Endothelial cell of umbilical vein (primary cell): ENCODE data around the gene SLC2A11. TPM values are rescaled to one million over a fixed set of nuclear protein-coding genes. Genes with fewer than 3 reads are reported as not detected.
"Not testable (repeated sequence)": the region's sequence is repeated elsewhere in the genome, so short reads cannot be mapped to it uniquely, and the experiment has no call there.

Source experiments
- BruUV-seq: library from RNA; stranded (reverse); fragments of 400-500 nt; replicated peaks from 2 replicates; lab custom pipeline; 2021; lab: Mats Ljungman, UMichigan
- CTCF ChIA-PET: fragments of 300-600, 350-600 bp; sonication (Branson Sonifier 250); formaldehyde crosslinking; loops from one replicate; lab custom pipeline; 2021; ENCODE audit warnings: antibody characterized with exemption, inconsistent platforms; lab: Charles Lee
- POLR2A ChIA-PET: fragments of 300-600, 350-600 bp; sonication (Branson Sonifier 250); formaldehyde crosslinking; loops from one replicate; lab custom pipeline; 2021; ENCODE audit warnings: antibody characterized with exemption, inconsistent platforms; lab: Charles Lee
- DNase-seq: peaks from one replicate; pipeline ENCODE4 v3.0.0-alpha.2; 2011; ENCODE audit warnings: low read depth, low spot score
- FAIRE-seq: peaks from 2 replicates; lab custom pipeline; 2011; peaks lifted over from hg19 to GRCh38; lab: Jason Lieb, UNC
- H2AFZ ChIP-seq: 2 replicates; pipeline ENCODE4 v1.6.0; 2012; ENCODE audit warnings: low read depth, low read length, control low read depth, inconsistent platforms
- H3K27ac ChIP-seq: 2 replicates; pipeline ENCODE4 v1.5.1; 2011; ENCODE audit warnings: low read depth, mild to moderate bottlenecking, control low read depth, low read length, moderate library complexity; ENCODE audit not compliant: insufficient read depth
- H3K27me3 ChIP-seq, 2 experiments: 2 replicates each; pipeline versions ENCODE4 v1.6.0 to v1.6.1; 2011; ENCODE audit warnings: low read length in 2 of 2, mixed read lengths in 1 of 2; ENCODE audit not compliant: control insufficient read depth in 2 of 2, insufficient read depth in 2 of 2
- H3K36me3 ChIP-seq, 2 experiments: 2 replicates in 1 of 2; 3 replicates in 1 of 2; pipeline ENCODE4 v1.5.1; 2011; ENCODE audit warnings: low read length in 2 of 2, mild to moderate bottlenecking in 1 of 2, moderate library complexity in 1 of 2; ENCODE audit not compliant: control insufficient read depth in 2 of 2, insufficient read depth in 2 of 2; ENCODE audit errors: extremely low read depth in 1 of 2
- H3K4me1 ChIP-seq: 3 replicates; pipeline ENCODE4 v1.5.1; 2011; ENCODE audit warnings: mild to moderate bottlenecking, low read length; ENCODE audit not compliant: control insufficient read depth, insufficient read depth; ENCODE audit errors: extremely low read depth
- H3K4me2 ChIP-seq: 2 replicates; pipeline ENCODE4 v1.6.1; 2011; ENCODE audit warnings: low read length, control low read depth, mixed read lengths; ENCODE audit not compliant: insufficient read depth
- H3K4me3 ChIP-seq, 3 experiments: fragments of 200-600 bp in 1 of 3; sonication (generic), shearing (Covaris generic) in 1 of 3; replicated peaks in 1 of 3; 2 replicates each; pipeline ENCODE4 v1.5.1; 2011 to 2016; ENCODE audit warnings: control low read depth in 3 of 3, low read length in 3 of 3, mild to moderate bottlenecking in 2 of 3, inconsistent platforms in 1 of 3, low read depth in 1 of 3, moderate library complexity in 1 of 3; ENCODE audit not compliant: insufficient read depth in 1 of 3
- H3K79me2 ChIP-seq: 2 replicates; pipeline ENCODE4 v1.6.0; 2012; ENCODE audit warnings: low read length, inconsistent platforms; ENCODE audit not compliant: control insufficient read depth, insufficient read depth
- H3K9ac ChIP-seq: replicated peaks from 2 replicates; pipeline ENCODE3; 2011; ENCODE audit warnings: low read length, control low read depth; ENCODE audit not compliant: insufficient read depth; ENCODE audit errors: extremely low read depth
- H3K9me1 ChIP-seq: replicated peaks from 3 replicates; pipeline ENCODE4 v1.6.0; 2011; ENCODE audit warnings: mild to moderate bottlenecking, low read length; ENCODE audit not compliant: control insufficient read depth, insufficient read depth; ENCODE audit errors: extremely low read depth
- H3K9me3 ChIP-seq: replicated peaks from 2 replicates; pipeline ENCODE4 v1.5.1; 2012; ENCODE audit warnings: low read length, inconsistent platforms; ENCODE audit not compliant: control insufficient read depth, insufficient read depth
- H4K20me1 ChIP-seq: replicated peaks from 2 replicates; pipeline ENCODE3; 2011; ENCODE audit warnings: mild to moderate bottlenecking, low read length; ENCODE audit not compliant: control insufficient read depth, insufficient read depth; ENCODE audit errors: extremely low read depth
- CTCF ChIP-seq, 2 donors: IDR thresholded peaks; 1 replicate in 1 of 2; 2 replicates in 1 of 2; pipeline ENCODE4 v1.5.1; 2011; ENCODE audit warnings: low read length in 2 of 2, mild to moderate bottlenecking in 2 of 2, moderate library complexity in 2 of 2, control low read depth in 1 of 2, inconsistent platforms in 1 of 2, low read depth in 1 of 2; ENCODE audit not compliant: insufficient read depth in 1 of 2; ENCODE audit errors: extremely low read depth in 1 of 2
- EZH2 ChIP-seq: IDR thresholded peaks from 2 replicates; pipeline ENCODE4 v1.6.1; 2012; ENCODE audit warnings: borderline replicate concordance, low read depth, mild to moderate bottlenecking, moderate library complexity, low read length, inconsistent platforms; ENCODE audit not compliant: severe bottlenecking
- FOS ChIP-seq: IDR thresholded peaks from 2 replicates; pipeline ENCODE4 v1.6.1; 2011; ENCODE audit warnings: mild to moderate bottlenecking, low read length, moderate library complexity, borderline replicate concordance; ENCODE audit not compliant: insufficient read depth
- GATA2 ChIP-seq: IDR thresholded peaks from 2 replicates; pipeline ENCODE4 v1.7.0; 2011; ENCODE audit warnings: low read depth, mild to moderate bottlenecking, moderate library complexity, mixed read lengths, low read length; ENCODE audit not compliant: insufficient read length, insufficient read depth
- JUN ChIP-seq: IDR thresholded peaks from 2 replicates; pipeline ENCODE4 v1.6.1; 2011; ENCODE audit warnings: borderline replicate concordance, low read depth; ENCODE audit not compliant: insufficient read length, insufficient read depth
- MAX ChIP-seq: IDR thresholded peaks from 2 replicates; pipeline ENCODE4 v1.6.1; 2011; ENCODE audit not compliant: insufficient read depth, insufficient read length
- MYC ChIP-seq: IDR thresholded peaks from one replicate; pipeline ENCODE4 v1.6.1; 2011; ENCODE audit warnings: mild to moderate bottlenecking, low read depth, low read length
- POLR2A ChIP-seq: IDR thresholded peaks from 2 replicates; pipeline ENCODE4 v1.6.1; 2012; ENCODE audit warnings: low read depth, mild to moderate bottlenecking, control low read depth, low read length
- POLR2AphosphoS5 ChIP-seq: IDR thresholded peaks from 2 replicates; pipeline ENCODE4 v1.6.1; 2012; ENCODE audit warnings: low read depth, mild to moderate bottlenecking, control low read depth, low read length, moderate library complexity; ENCODE audit not compliant: insufficient read depth
- dilution Hi-C: fragments of 300-500 bp; cut with MboI; formaldehyde crosslinking; loops from one replicate; pipeline ENCODE4 v1.15.0; 2019; ENCODE audit warnings: low sequenced_read_pairs; ENCODE audit not compliant: extremely low pct_ligation_motif_present
- intact Hi-C: fragments of 100-400 bp; cut with micrococcal nuclease; formaldehyde crosslinking; loops from one replicate; pipeline ENCODE4 v1.10.0; 2022
- polyA plus RNA-seq, 4 experiments: library from polyadenylated mRNA; depleted of rRNA in 3 of 4; stranded (reverse) in 3 of 4; unstranded in 1 of 4; fragments of >200 nt; gene quantifications; 2 replicates each; pipeline versions ENCODE4 v1.2.1 to v1.2.3, GENCODE V29; 2011 to 2012; ENCODE audit warnings: missing spikeins in 1 of 4
- total RNA-seq: library from RNA; stranded (reverse); gene quantifications from 2 replicates; pipeline ENCODE4 v1.2.3, GENCODE V29; 2021

SLC2A11 gene
- total and polyA plus RNA-seq, 2 donors (not counting 3 experiments of a cell fraction or from before 2014, with no cell fraction given), result 4.2 to 4.6 TPM

GRCh38 chr22:23859201-23859600, 1.5 kb downstream of the SLC2A11 start:
- intact Hi-C loops, result no loop called here
- Histone ChIP-seq H3K4me1 (peaks cover 15% of the 10 kb centered on the region), H3K4me3 (no peak overlapping the region), H3K9ac (no peak overlapping the region), H2AFZ (no peak overlapping the region), H3K27me3 (no peaks in the 10 kb centered on the region), H4K20me1 (no peaks in the 10 kb centered on the region), H3K4me2 (no peak overlapping the region), H3K9me3 (no peaks in the 10 kb centered on the region), H3K27ac (no peak overlapping the region), H3K79me2 (no peaks in the 10 kb centered on the region), H3K36me3 (no peaks in the 10 kb centered on the region), H3K9me1 (no peaks in the 10 kb centered on the region)
- ChIA-PET POLR2A (no interaction called here), CTCF (interaction anchor here (0.7 to 2.9 kb wide), 6 partner anchors 10 to 346 kb away, joined by 3 to 71 read pairs (median 4); partner anchors contain the start of gene MIF)
- BruUV-seq, result no TSS peak
- FAIRE-seq (no peak), DNase-seq (no peak)
- dilution Hi-C loops, result no loop called here
- TF ChIP-seq POLR2AphosphoS5 (no peak), FOS (no peak), MAX (no peak), CTCF (IDR thresholded peaks at IDR 0.05; ENCODE audit: extremely low read depth in 1 of 2, insufficient read depth in 1 of 2, low read depth in 1 of 2, low read length in 2 of 2) (no peak), EZH2 (no peak), POLR2A (no peak), JUN (no peak), MYC (no peak), GATA2 (no peak)

DNA sequence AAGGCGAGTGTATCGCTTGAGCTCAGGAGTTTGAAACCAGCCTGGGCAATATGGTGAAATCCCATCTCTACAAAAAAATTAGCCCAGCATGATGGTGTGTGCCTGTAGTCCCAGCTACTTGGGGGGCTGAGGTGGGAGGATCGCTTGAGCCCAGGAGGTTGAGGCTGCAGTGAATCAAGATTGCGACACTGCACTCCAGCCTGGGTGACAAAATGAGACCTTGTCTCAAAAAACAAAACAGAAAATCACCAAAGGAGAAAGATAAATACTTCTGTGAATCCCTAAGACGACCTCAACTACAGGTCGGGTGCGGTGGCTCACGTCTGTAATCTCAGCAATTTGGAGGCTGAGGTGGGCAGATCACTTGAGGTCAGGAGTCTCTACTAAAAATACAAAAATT, 2.5 kb downstream of the SLC2A11 start:
- H4K20me1 ChIP-seq, H3K9ac ChIP-seq, FAIRE-seq, dilution Hi-C loops, H3K27ac ChIP-seq, H3K4me2 ChIP-seq, H3K9me3 ChIP-seq, H2AFZ ChIP-seq, H3K27me3 ChIP-seq, H3K9me1 ChIP-seq, H3K79me2 ChIP-seq, BruUV-seq, H3K36me3 ChIP-seq, DNase-seq, POLR2A ChIA-PET, H3K4me3 ChIP-seq: not testable (repeated sequence)
- peaks cover 15% of the 10 kb centered on the region for H3K4me1 ChIP-seq
- CTCF ChIA-PET, result interaction anchor here (0.6 to 4.2 kb wide), 2 partner anchors 96 to 132 kb away, joined by 5 to 30 read pairs; no protein-coding TSS in a partner anchor
- intact Hi-C loops, result loop anchor here (10.0 kb wide), 1 partner anchor 315 kb away; no protein-coding TSS in a partner anchor
